HepG2 (cell line): ENCODE data around the gene COBL.

Experiments used
- ARID2 ChIP-seq: sonication (generic); formaldehyde crosslinking; IDR thresholded peaks from 2 replicates; pipeline ENCODE4 v1.8.1; 2022; ENCODE audit warnings: mild to moderate bottlenecking, missing genetic modification reagents, borderline replicate concordance
- ATF6 ChIP-seq: sonication (generic); formaldehyde crosslinking; conservative IDR thresholded peaks from 2 replicates; pipeline ENCODE4 v1.4.0; 2020; ENCODE audit warnings: missing genetic modification reagents
- EP300 ChIP-seq, 3 experiments: sonication (generic) in 1 of 3; formaldehyde crosslinking in 1 of 3; IDR thresholded peaks; 2 replicates each; pipeline versions ENCODE4 v1.5.1 to v1.6.1; 2011 to 2020; ENCODE audit warnings: low read depth in 2 of 3, low read length in 2 of 3, borderline replicate concordance in 1 of 3, improper control_type of control experiment in 1 of 3, mild to moderate bottlenecking in 1 of 3, missing genetic modification reagents in 1 of 3, moderate library complexity in 1 of 3
- EZH2 ChIP-seq: conservative IDR thresholded peaks from 2 replicates; pipeline ENCODE4 v1.6.1; 2012; ENCODE audit warnings: mild to moderate bottlenecking, low read depth, low read length, moderate library complexity
- FOXK1 ChIP-seq: sonication (generic); formaldehyde crosslinking; IDR thresholded peaks from 2 replicates; pipeline ENCODE4 v1.4.0; 2020; ENCODE audit warnings: low read depth, missing genetic modification reagents, borderline replicate concordance
- KDM3A ChIP-seq: IDR thresholded peaks from 2 replicates; pipeline ENCODE4 v1.6.1; 2018; ENCODE audit warnings: low read depth, missing compliant biosample characterization
- KDM5B ChIP-seq: sonication (generic); formaldehyde crosslinking; IDR thresholded peaks from 2 replicates; pipeline ENCODE4 v1.4.0; 2020; ENCODE audit warnings: missing genetic modification reagents, mild to moderate bottlenecking, borderline replicate concordance
- MLX ChIP-seq: IDR thresholded peaks from 2 replicates; pipeline ENCODE4 v1.6.1; 2016
- MTF2 ChIP-seq: sonication (generic); formaldehyde crosslinking; IDR thresholded peaks from 2 replicates; pipeline ENCODE4 v1.5.0; 2020; ENCODE audit warnings: missing genetic modification reagents, borderline replicate concordance
- POLR2AphosphoS5 ChIP-seq: IDR thresholded peaks from 2 replicates; pipeline ENCODE4 v1.6.1; 2012; ENCODE audit warnings: low read depth, low read length
- TF ChIP-seq, protein P1 (sequence below): IDR thresholded peaks from 2 replicates; pipeline ENCODE4 v1.6.1; 2016; ENCODE audit warnings: low read depth, missing genetic modification reagents, missing compliant biosample characterization
- TF ChIP-seq, protein P2 (sequence below): sonication (generic); formaldehyde crosslinking; IDR thresholded peaks from 2 replicates; pipeline ENCODE4 v1.5.0; 2020; ENCODE audit warnings: mild to moderate bottlenecking, missing genetic modification reagents, moderate library complexity

GRCh38 chr7:51113560-51113959 lies 203.0 kb downstream of the COBL start:
- TF ChIP-seq FOXK1 (CRISPR knock-in tag) = no peak
- no peak for TF ChIP-seq MLX
- TF ChIP-seq, protein P1, sequence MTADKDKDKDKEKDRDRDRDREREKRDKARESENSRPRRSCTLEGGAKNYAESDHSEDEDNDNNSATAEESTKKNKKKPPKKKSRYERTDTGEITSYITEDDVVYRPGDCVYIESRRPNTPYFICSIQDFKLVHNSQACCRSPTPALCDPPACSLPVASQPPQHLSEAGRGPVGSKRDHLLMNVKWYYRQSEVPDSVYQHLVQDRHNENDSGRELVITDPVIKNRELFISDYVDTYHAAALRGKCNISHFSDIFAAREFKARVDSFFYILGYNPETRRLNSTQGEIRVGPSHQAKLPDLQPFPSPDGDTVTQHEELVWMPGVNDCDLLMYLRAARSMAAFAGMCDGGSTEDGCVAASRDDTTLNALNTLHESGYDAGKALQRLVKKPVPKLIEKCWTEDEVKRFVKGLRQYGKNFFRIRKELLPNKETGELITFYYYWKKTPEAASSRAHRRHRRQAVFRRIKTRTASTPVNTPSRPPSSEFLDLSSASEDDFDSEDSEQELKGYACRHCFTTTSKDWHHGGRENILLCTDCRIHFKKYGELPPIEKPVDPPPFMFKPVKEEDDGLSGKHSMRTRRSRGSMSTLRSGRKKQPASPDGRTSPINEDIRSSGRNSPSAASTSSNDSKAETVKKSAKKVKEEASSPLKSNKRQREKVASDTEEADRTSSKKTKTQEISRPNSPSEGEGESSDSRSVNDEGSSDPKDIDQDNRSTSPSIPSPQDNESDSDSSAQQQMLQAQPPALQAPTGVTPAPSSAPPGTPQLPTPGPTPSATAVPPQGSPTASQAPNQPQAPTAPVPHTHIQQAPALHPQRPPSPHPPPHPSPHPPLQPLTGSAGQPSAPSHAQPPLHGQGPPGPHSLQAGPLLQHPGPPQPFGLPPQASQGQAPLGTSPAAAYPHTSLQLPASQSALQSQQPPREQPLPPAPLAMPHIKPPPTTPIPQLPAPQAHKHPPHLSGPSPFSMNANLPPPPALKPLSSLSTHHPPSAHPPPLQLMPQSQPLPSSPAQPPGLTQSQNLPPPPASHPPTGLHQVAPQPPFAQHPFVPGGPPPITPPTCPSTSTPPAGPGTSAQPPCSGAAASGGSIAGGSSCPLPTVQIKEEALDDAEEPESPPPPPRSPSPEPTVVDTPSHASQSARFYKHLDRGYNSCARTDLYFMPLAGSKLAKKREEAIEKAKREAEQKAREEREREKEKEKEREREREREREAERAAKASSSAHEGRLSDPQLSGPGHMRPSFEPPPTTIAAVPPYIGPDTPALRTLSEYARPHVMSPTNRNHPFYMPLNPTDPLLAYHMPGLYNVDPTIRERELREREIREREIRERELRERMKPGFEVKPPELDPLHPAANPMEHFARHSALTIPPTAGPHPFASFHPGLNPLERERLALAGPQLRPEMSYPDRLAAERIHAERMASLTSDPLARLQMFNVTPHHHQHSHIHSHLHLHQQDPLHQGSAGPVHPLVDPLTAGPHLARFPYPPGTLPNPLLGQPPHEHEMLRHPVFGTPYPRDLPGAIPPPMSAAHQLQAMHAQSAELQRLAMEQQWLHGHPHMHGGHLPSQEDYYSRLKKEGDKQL (CRISPR knock-in tag) = no peak
- no peak for TF ChIP-seq ARID2 (CRISPR knock-in tag)
- TF ChIP-seq EZH2 = no peak
- TF ChIP-seq, protein P2, sequence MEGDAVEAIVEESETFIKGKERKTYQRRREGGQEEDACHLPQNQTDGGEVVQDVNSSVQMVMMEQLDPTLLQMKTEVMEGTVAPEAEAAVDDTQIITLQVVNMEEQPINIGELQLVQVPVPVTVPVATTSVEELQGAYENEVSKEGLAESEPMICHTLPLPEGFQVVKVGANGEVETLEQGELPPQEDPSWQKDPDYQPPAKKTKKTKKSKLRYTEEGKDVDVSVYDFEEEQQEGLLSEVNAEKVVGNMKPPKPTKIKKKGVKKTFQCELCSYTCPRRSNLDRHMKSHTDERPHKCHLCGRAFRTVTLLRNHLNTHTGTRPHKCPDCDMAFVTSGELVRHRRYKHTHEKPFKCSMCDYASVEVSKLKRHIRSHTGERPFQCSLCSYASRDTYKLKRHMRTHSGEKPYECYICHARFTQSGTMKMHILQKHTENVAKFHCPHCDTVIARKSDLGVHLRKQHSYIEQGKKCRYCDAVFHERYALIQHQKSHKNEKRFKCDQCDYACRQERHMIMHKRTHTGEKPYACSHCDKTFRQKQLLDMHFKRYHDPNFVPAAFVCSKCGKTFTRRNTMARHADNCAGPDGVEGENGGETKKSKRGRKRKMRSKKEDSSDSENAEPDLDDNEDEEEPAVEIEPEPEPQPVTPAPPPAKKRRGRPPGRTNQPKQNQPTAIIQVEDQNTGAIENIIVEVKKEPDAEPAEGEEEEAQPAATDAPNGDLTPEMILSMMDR (CRISPR knock-in tag) = no peak
- no peak for TF ChIP-seq ATF6 (CRISPR knock-in tag)
- no peak for TF ChIP-seq MTF2 (CRISPR knock-in tag)
- TF ChIP-seq KDM5B = no peak
- no peak for TF ChIP-seq POLR2AphosphoS5
- no peak for TF ChIP-seq KDM3A (CRISPR knock-in tag)
- TF ChIP-seq EP300 (IDR thresholded peaks at IDR 0.05; ENCODE audit: low read depth in 2 of 2, low read length in 2 of 2) = no peak
- TF ChIP-seq EP300 (CRISPR knock-in tag; IDR thresholded peaks at IDR 0.05; ENCODE audit: borderline replicate concordance) = no peak
